ENCODE results near the gene PPHLN1. TPM values are rescaled to one million over a fixed set of nuclear protein-coding genes. Genes with fewer than 3 reads are reported as not detected.

PPHLN1 gene
- total RNA-seq, 2 donors from 2014 or later, result 66.6 to 77.6 TPM

GRCh38 chr12:42481368-42481767 is 155.4 kb downstream of the PPHLN1 start:
- Histone ChIP-seq H3K4me3 (ENCODE audit: low read length) (peak overlapping the region; percentile 88), H3K9ac (ENCODE audit: extremely low read depth, low read length, poor library complexity, severe bottlenecking) (no peak overlapping the region), H3K27me3 (ENCODE audit: control insufficient read depth, insufficient read depth, low read length, poor library complexity, severe bottlenecking) (no peaks in the 10 kb centered on the region), H3K9me3 (ENCODE audit: control insufficient read depth, low read length) (no peaks in the 10 kb centered on the region), H3K27ac (ENCODE audit: low read depth, low read length) (no peak overlapping the region), H3K4me1 (ENCODE audit: control insufficient read depth, insufficient read depth, low read length) (peaks cover 7% of the 10 kb centered on the region), H3K36me3 (ENCODE audit: control insufficient read depth, insufficient read depth, low read length) (no peaks in the 10 kb centered on the region)
- 3 to 10% methylated on average over 1 of the region's 1 CpG for WGBS, 2 experiments (ENCODE audit: insufficient coverage in 1 of 2, insufficient read length in 1 of 2)
- DNase-seq, result peak; percentile 83
- peak overlapping the region; percentile 85 for H3K4me3 Mint-ChIP-seq
- H3K4me1 Mint-ChIP-seq, result peaks cover 40% of the 10 kb centered on the region
- H3K27ac Mint-ChIP-seq, result peak overlapping the region; percentile 11
- H3K27me3 Mint-ChIP-seq (ENCODE audit: insufficient read depth), result peaks cover 9% of the 10 kb centered on the region
- H3K9me3 Mint-ChIP-seq, result no peaks in the 10 kb centered on the region
- TF ChIP-seq CTCF (conservative IDR thresholded peaks at IDR 0.05), result no peak
- H3K36me3 Mint-ChIP-seq (ENCODE audit: low read depth), result no peaks in the 10 kb centered on the region

GRCh38 chr12:42482041-42482747 is 156.2 kb downstream of the PPHLN1 start:
- Mint-ChIP-seq H3K27ac (peak overlapping the region; percentile 66), H3K36me3 (ENCODE audit: low read depth) (no peaks in the 10 kb centered on the region), H3K27me3 (ENCODE audit: insufficient read depth) (peaks cover 11% of the 10 kb centered on the region), H3K9me3 (no peaks in the 10 kb centered on the region), H3K4me3 (peak overlapping the region; percentile 85), H3K4me1 (peaks cover 48% of the 10 kb centered on the region)
- H3K9me3 ChIP-seq (ENCODE audit: control insufficient read depth, low read length), result no peaks in the 10 kb centered on the region
- WGBS, 2 experiments (ENCODE audit: insufficient coverage in 1 of 2, insufficient read length in 1 of 2), result 23 to 26% methylated on average over 15 to 18 of the region's 18 CpGs
- TF ChIP-seq CTCF (conservative IDR thresholded peaks at IDR 0.05), result no peak
- H3K4me1 ChIP-seq (ENCODE audit: control insufficient read depth, insufficient read depth, low read length), result peaks cover 11% of the 10 kb centered on the region
- peak overlapping the region; percentile 40 for H3K9ac ChIP-seq (ENCODE audit: extremely low read depth, low read length, poor library complexity, severe bottlenecking)
- no peaks in the 10 kb centered on the region for H3K27me3 ChIP-seq (ENCODE audit: control insufficient read depth, insufficient read depth, low read length, poor library complexity, severe bottlenecking)
- peak overlapping the region; percentile 88 for H3K4me3 ChIP-seq (ENCODE audit: low read length)
- peak; percentile 63 for DNase-seq
- no peak overlapping the region for H3K27ac ChIP-seq (ENCODE audit: low read depth, low read length)
- no peaks in the 10 kb centered on the region for H3K36me3 ChIP-seq (ENCODE audit: control insufficient read depth, insufficient read depth, low read length)

GRCh38 chr12:42482748-42483520 is 157.0 kb downstream of the PPHLN1 start:
- H3K27me3 Mint-ChIP-seq (ENCODE audit: insufficient read depth), result peaks cover 17% of the 10 kb centered on the region
- no peaks in the 10 kb centered on the region for H3K36me3 ChIP-seq (ENCODE audit: control insufficient read depth, insufficient read depth, low read length)
- peak overlapping the region; percentile 47 for H3K9ac ChIP-seq (ENCODE audit: extremely low read depth, low read length, poor library complexity, severe bottlenecking)
- no peaks in the 10 kb centered on the region for H3K9me3 Mint-ChIP-seq
- 0% methylated on average over 15 to 83 of the region's 83 CpGs for WGBS, 2 experiments (ENCODE audit: insufficient coverage in 1 of 2, insufficient read length in 1 of 2)
- H3K27me3 ChIP-seq (ENCODE audit: control insufficient read depth, insufficient read depth, low read length, poor library complexity, severe bottlenecking), result no peaks in the 10 kb centered on the region
- H3K27ac Mint-ChIP-seq, result peak overlapping the region; percentile 89
- peaks cover 51% of the 10 kb centered on the region for H3K4me1 Mint-ChIP-seq
- DNase-seq, result peak; percentile 96
- H3K4me3 Mint-ChIP-seq, result peak overlapping the region; percentile 85
- no peaks in the 10 kb centered on the region for H3K36me3 Mint-ChIP-seq (ENCODE audit: low read depth)
- peak; percentile 97 for TF ChIP-seq CTCF (conservative IDR thresholded peaks at IDR 0.05)
- peaks cover 11% of the 10 kb centered on the region for H3K4me1 ChIP-seq (ENCODE audit: control insufficient read depth, insufficient read depth, low read length)
- peak overlapping the region; percentile 88 for H3K4me3 ChIP-seq (ENCODE audit: low read length)
- no peaks in the 10 kb centered on the region for H3K9me3 ChIP-seq (ENCODE audit: control insufficient read depth, low read length)
- H3K27ac ChIP-seq (ENCODE audit: low read depth, low read length), result no peak overlapping the region

Measured in endodermal cell (in vitro differentiated cells).